Lower lobe of right lung (tissue), 2 donors: ENCODE data around the gene PEMT. TPM values are rescaled to one million over a fixed set of nuclear protein-coding genes. Genes with fewer than 3 reads are reported as not detected.

Experiments
- ATAC-seq, 2 donors: fragments of 200-7000 bp; cut with Tn5 transposase; one replicate each; pipeline ENCODE4 v1.9.1; 2020 to 2022; ENCODE audit warnings: mild to moderate bottlenecking in 2 of 2, moderate library complexity in 2 of 2
- DNase-seq: peaks from one replicate; pipeline ENCODE4 v3.0.0-alpha.2; 2020
- H3K27ac ChIP-seq: fragments of 200-600 bp; one replicate; pipeline ENCODE4 v1.8.0; 2022
- H3K27me3 ChIP-seq: fragments of 200-600 bp; one replicate; pipeline ENCODE4 v1.8.0; 2022; ENCODE audit warnings: low read depth
- H3K36me3 ChIP-seq: fragments of 200-600 bp; one replicate; pipeline ENCODE4 v1.8.0; 2022; ENCODE audit warnings: mild to moderate bottlenecking
- H3K4me1 ChIP-seq: fragments of 200-600 bp; one replicate; pipeline ENCODE4 v1.8.0; 2022
- H3K4me3 ChIP-seq: fragments of 200-600 bp; one replicate; pipeline ENCODE4 v1.8.0; 2022; ENCODE audit warnings: mild to moderate bottlenecking
- H3K9me3 ChIP-seq: fragments of 200-600 bp; one replicate; pipeline ENCODE4 v1.8.0; 2022
- CTCF ChIP-seq: fragments of 200-600 bp; IDR thresholded peaks from one replicate; pipeline ENCODE4 v1.8.0; 2022; ENCODE audit warnings: antibody characterized with exemption, mild to moderate bottlenecking
- intact Hi-C: fragments of 100-400 bp; cut with DNase I; formaldehyde crosslinking; loops from one replicate; pipeline ENCODE4 v1.11.0; 2022
- total RNA-seq: library from RNA; stranded (reverse); fragmentation: NEBNext Ultra II Directional; extraction: Animal tissue kit (Norgen Biotek cat#: 25700); gene quantifications from one replicate; pipeline ENCODE4 v1.2.1, GENCODE V29; 2021
- donor health status: DM: no; HTN: yes; CAD: no; lungs with severe emphysema.

Gene PEMT
- total RNA-seq, 1 donor from 2014 or later = 20.1 TPM

GRCh38 chr17:17497065-17497844 is 94.3 kb downstream of the PEMT start:
- TF ChIP-seq CTCF = peak; percentile 5
- ATAC-seq (no peak), DNase-seq (no peak)
- H3K4me1 ChIP-seq = peaks cover 23% of the 10 kb centered on the region
- intact Hi-C loops = no loop called here
- H3K4me3 ChIP-seq = peak overlapping the region; percentile 66
- peak overlapping the region; percentile 89 for H3K27ac ChIP-seq
- H3K27me3 ChIP-seq = no peaks in the 10 kb centered on the region
- H3K9me3 ChIP-seq = no peaks in the 10 kb centered on the region
- peaks cover 4% of the 10 kb centered on the region for H3K36me3 ChIP-seq

GRCh38 chr17:17496189-17497064 is 95.1 kb downstream of the PEMT start, which contains the start of gene RASD1:
Gene RASD1 (minus strand): TSS chr17:17496395. CDS start chr17:17496181, 214 bp downstream.
- H3K36me3 ChIP-seq = peaks cover 12% of the 10 kb centered on the region
- H3K27ac ChIP-seq = peak within 1 kb of the TSS; percentile 89
- peak; percentile 99 for TF ChIP-seq CTCF
- no peaks in the 10 kb centered on the region for H3K27me3 ChIP-seq
- no peaks in the 10 kb centered on the region for H3K9me3 ChIP-seq
- H3K4me3 ChIP-seq = peak within 1 kb of the TSS; percentile 66
- DNase-seq (peak; percentile 92), ATAC-seq (peak; percentile 95 to 96)
- intact Hi-C loops = no loop called here
- peaks cover 23% of the 10 kb centered on the region for H3K4me1 ChIP-seq

- no peaks in the 10 kb centered on the region for H3K27me3 ChIP-seq
- H3K4me3 ChIP-seq = peak overlapping the region; percentile 66
- peaks cover 23% of the 10 kb centered on the region for H3K4me1 ChIP-seq
- intact Hi-C loops = no loop called here
- no peak for TF ChIP-seq CTCF
- peak overlapping the region; percentile 89 for H3K27ac ChIP-seq
- H3K9me3 ChIP-seq = no peaks in the 10 kb centered on the region
- H3K36me3 ChIP-seq = peaks cover 18% of the 10 kb centered on the region
- DNase-seq = peak; percentile 62
- ATAC-seq = peak; percentile 6 to 44
Observed at GRCh38 chr17:17495536-17496188, 95.8 kb downstream of the PEMT start.

- DNase-seq = peak; percentile 74
- Histone ChIP-seq H3K9me3 (no peaks in the 10 kb centered on the region), H3K27ac (peak overlapping the region; percentile 89), H3K4me3 (peak overlapping the region; percentile 66), H3K36me3 (peaks cover 18% of the 10 kb centered on the region), H3K4me1 (peaks cover 23% of the 10 kb centered on the region), H3K27me3 (no peaks in the 10 kb centered on the region)
- ATAC-seq = peak; percentile 4 to 14
- intact Hi-C loops = no loop called here
- no peak for TF ChIP-seq CTCF
Observed at GRCh38 chr17:17494870-17495535, 96.5 kb downstream of the PEMT start.

- H3K27me3 ChIP-seq = no peaks in the 10 kb centered on the region
- intact Hi-C loops = no loop called here
- ATAC-seq = no peak
- no peak for DNase-seq
- H3K4me1 ChIP-seq = peaks cover 23% of the 10 kb centered on the region
- peak overlapping the region; percentile 66 for H3K4me3 ChIP-seq
- TF ChIP-seq CTCF = no peak
- peaks cover 18% of the 10 kb centered on the region for H3K36me3 ChIP-seq
- peak overlapping the region; percentile 89 for H3K27ac ChIP-seq
- no peaks in the 10 kb centered on the region for H3K9me3 ChIP-seq
Observed at GRCh38 chr17:17494499-17494869, 97.0 kb downstream of the PEMT start.
